Lower lobe of right lung (tissue), 2 donors: ENCODE measurements around the gene ADAR. TPM values are rescaled to one million over a fixed set of nuclear protein-coding genes. Genes with fewer than 3 reads are reported as not detected.

ENCODE experiments used
- ATAC-seq, 2 donors: fragments of 200-7000 bp; cut with Tn5 transposase; one replicate each; pipeline ENCODE4 v1.9.1; 2020 to 2022; ENCODE audit warnings: mild to moderate bottlenecking in 2 of 2, moderate library complexity in 2 of 2
- DNase-seq: peaks from one replicate; pipeline ENCODE4 v3.0.0-alpha.2; 2020
- H3K27ac ChIP-seq: fragments of 200-600 bp; one replicate; pipeline ENCODE4 v1.8.0; 2022
- H3K27me3 ChIP-seq: fragments of 200-600 bp; one replicate; pipeline ENCODE4 v1.8.0; 2022; ENCODE audit warnings: low read depth
- H3K36me3 ChIP-seq: fragments of 200-600 bp; one replicate; pipeline ENCODE4 v1.8.0; 2022; ENCODE audit warnings: mild to moderate bottlenecking
- H3K4me1 ChIP-seq: fragments of 200-600 bp; one replicate; pipeline ENCODE4 v1.8.0; 2022
- H3K4me3 ChIP-seq: fragments of 200-600 bp; one replicate; pipeline ENCODE4 v1.8.0; 2022; ENCODE audit warnings: mild to moderate bottlenecking
- H3K9me3 ChIP-seq: fragments of 200-600 bp; one replicate; pipeline ENCODE4 v1.8.0; 2022
- CTCF ChIP-seq: fragments of 200-600 bp; IDR thresholded peaks from one replicate; pipeline ENCODE4 v1.8.0; 2022; ENCODE audit warnings: antibody characterized with exemption, mild to moderate bottlenecking
- intact Hi-C: fragments of 100-400 bp; cut with DNase I; formaldehyde crosslinking; loops from one replicate; pipeline ENCODE4 v1.11.0; 2022
- total RNA-seq: library from RNA; stranded (reverse); fragmentation: NEBNext Ultra II Directional; extraction: Animal tissue kit (Norgen Biotek cat#: 25700); gene quantifications from one replicate; pipeline ENCODE4 v1.2.1, GENCODE V29; 2021
- donor health status: DM: no; HTN: yes; CAD: no; lungs with severe emphysema.

ADAR gene
- total RNA-seq, 1 donor from 2014 or later = 202 TPM

GRCh38 chr1:154547105-154547732 is 60.8 kb downstream of the ADAR start:
- no peak for DNase-seq
- H3K4me1 ChIP-seq = peaks cover 18% of the 10 kb centered on the region
- no peak for ATAC-seq
- no peaks in the 10 kb centered on the region for H3K9me3 ChIP-seq
- TF ChIP-seq CTCF = no peak
- H3K27me3 ChIP-seq = no peaks in the 10 kb centered on the region
- no peak overlapping the region for H3K27ac ChIP-seq
- no peak overlapping the region for H3K4me3 ChIP-seq
- H3K36me3 ChIP-seq = peaks cover 42% of the 10 kb centered on the region
- intact Hi-C loops = loop anchor here (10.0 kb wide), 1 partner anchor 52 kb away; no protein-coding TSS in a partner anchor

DNA sequence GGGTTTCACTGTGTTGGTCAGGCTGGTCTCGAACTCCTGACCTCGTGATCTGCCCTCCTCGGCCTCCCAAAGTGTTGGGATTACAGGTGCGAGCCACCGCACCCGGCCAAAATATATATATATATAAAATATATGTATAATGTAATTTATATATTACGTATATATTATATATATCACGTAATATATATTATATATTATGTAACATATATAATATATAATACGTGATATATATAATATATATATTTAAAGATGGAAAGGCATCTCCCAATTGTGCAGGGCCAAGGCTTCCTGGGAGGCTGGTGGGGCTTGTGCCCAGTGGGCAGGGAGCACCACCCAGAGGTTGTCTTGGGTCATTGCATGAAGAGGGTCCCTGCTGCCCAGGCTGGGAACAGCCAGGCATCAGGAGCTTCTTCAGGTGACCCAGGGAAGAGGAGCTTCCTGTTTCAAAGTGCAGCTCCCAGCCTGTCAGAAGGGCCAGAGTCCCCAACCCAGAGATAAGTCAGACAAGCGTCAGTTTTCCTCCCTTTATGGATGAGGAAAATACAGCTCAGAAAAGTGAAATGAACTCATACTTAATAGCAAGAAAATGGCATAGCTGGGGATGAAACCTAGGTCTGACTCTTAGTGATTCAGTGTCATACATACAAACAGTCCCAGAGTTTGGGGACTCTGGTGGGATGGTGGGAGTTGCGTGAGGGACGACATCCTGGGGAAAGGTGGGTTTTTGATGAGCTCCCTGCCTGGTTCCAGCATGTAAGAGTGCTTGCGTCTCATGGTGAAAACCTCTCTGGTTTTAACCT is 61.5 kb downstream of the ADAR start:
- intact Hi-C loops = loop anchor here (10.0 kb wide), 1 partner anchor 52 kb away; no protein-coding TSS in a partner anchor
- peaks cover 18% of the 10 kb centered on the region for H3K4me1 ChIP-seq
- DNase-seq (peak; percentile 73), ATAC-seq (peak; percentile 87 to 90)
- H3K27me3 ChIP-seq = no peaks in the 10 kb centered on the region
- H3K27ac ChIP-seq = no peak overlapping the region
- H3K9me3 ChIP-seq = no peaks in the 10 kb centered on the region
- H3K36me3 ChIP-seq = peaks cover 34% of the 10 kb centered on the region
- TF ChIP-seq CTCF = peak; percentile 84
- H3K4me3 ChIP-seq = no peak overlapping the region

GRCh38 chr1:154541231-154541630 is 66.8 kb downstream of the ADAR start:
- no peaks in the 10 kb centered on the region for H3K9me3 ChIP-seq
- no peak for ATAC-seq
- no peak for TF ChIP-seq CTCF
- intact Hi-C loops = loop anchor here (10.0 kb wide), 1 partner anchor 46 kb away; no protein-coding TSS in a partner anchor
- no peak overlapping the region for H3K27ac ChIP-seq
- no peak overlapping the region for H3K4me3 ChIP-seq
- DNase-seq = no peak
- H3K27me3 ChIP-seq = no peaks in the 10 kb centered on the region
- peaks cover 4% of the 10 kb centered on the region for H3K36me3 ChIP-seq
- no peaks in the 10 kb centered on the region for H3K4me1 ChIP-seq

- no peak for TF ChIP-seq CTCF
- H3K4me3 ChIP-seq = no peak overlapping the region
- no peaks in the 10 kb centered on the region for H3K4me1 ChIP-seq
- ATAC-seq = peak; percentile 80 to 89
- no peaks in the 10 kb centered on the region for H3K27me3 ChIP-seq
- no peaks in the 10 kb centered on the region for H3K9me3 ChIP-seq
- peaks cover 4% of the 10 kb centered on the region for H3K36me3 ChIP-seq
- intact Hi-C loops = loop anchor here (10.0 kb wide), 1 partner anchor 45 kb away; no protein-coding TSS in a partner anchor
- DNase-seq = no peak
- H3K27ac ChIP-seq = no peak overlapping the region
Observed at GRCh38 chr1:154539486-154540483, 68.2 kb downstream of the ADAR start.

DNA sequence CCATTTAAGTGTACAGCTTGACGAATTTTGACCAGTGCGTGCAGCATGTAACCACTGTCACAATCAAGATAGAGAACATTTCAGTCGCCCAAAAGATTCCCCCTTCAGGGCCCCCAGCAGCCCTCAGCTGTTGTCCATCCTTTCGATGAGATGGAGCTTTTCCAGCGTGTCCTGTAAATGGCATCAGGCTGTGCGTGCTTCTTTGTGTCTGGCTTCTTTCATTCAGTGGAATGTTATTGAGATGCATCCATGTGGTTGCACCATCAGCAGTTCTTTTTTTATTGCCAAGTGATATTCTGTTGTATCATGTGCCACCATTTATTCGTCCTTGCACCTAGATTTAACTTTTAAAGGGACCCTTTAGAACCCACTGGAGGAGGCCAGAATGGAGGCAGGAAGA is 71.4 kb downstream of the ADAR start:
- no peak overlapping the region for H3K27ac ChIP-seq
- no peaks in the 10 kb centered on the region for H3K27me3 ChIP-seq
- TF ChIP-seq CTCF = no peak
- H3K36me3 ChIP-seq = no peaks in the 10 kb centered on the region
- DNase-seq (no peak), ATAC-seq (no peak)
- H3K4me1 ChIP-seq = no peaks in the 10 kb centered on the region
- no peak overlapping the region for H3K4me3 ChIP-seq
- intact Hi-C loops = no loop called here
- H3K9me3 ChIP-seq = no peaks in the 10 kb centered on the region
